NB4 (cell line): ENCODE data around the gene HJURP.

ENCODE experiments used
- DNase-seq: peaks from one replicate; pipeline ENCODE4 v3.0.0; 2010; ENCODE audit warnings: low read depth
- H3K4me3 ChIP-seq: one replicate; pipeline ENCODE4 v1.5.1; 2011; ENCODE audit warnings: mild to moderate bottlenecking, low read depth, low read length, moderate library complexity
- MYC ChIP-seq: IDR thresholded peaks from 2 replicates; pipeline ENCODE4 v1.6.1; 2011; ENCODE audit warnings: low read depth, low read length
- POLR2A ChIP-seq: IDR thresholded peaks from 2 replicates; pipeline ENCODE4 v1.6.1; 2011; ENCODE audit warnings: mild to moderate bottlenecking; ENCODE audit not compliant: insufficient read length; ENCODE audit errors: extremely low read depth
- TF ChIP-seq, protein P1 (sequence below): IDR thresholded peaks from one replicate; pipeline ENCODE4 v1.5.1; 2012; ENCODE audit warnings: low read depth, low read length
- TF ChIP-seq, protein P2 (sequence below): IDR thresholded peaks from 2 replicates; pipeline ENCODE4 v1.6.1; 2011; ENCODE audit warnings: low read depth, low read length

Gene HJURP

DNA sequence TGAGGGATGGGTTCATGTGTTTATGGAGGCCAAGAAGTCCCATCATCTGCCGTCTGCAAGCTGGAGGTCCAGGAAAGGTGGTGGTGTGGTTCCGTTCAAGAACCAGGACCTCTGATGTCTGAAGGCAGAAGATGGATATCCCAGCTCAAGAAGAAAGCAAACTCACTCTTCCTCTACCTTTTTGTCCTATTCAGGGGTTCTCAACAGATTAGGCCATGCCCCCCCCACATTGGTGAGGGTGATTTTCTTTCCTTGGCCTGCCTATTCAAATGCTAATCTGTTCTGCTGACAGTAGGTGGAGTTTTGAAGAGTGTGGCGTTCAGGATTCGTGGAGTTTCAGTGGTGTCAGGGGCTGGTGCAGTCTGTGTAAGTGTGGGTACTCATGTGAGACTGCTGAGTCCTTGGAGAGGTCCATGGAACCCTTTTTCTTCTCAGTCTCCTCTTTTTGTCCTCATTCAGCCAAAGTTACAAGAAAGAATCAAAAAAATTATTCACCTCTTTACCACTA is 8.0 kb upstream of the HJURP start:
- DNase-seq, result no peak
- TF ChIP-seq MYC, result no peak
- TF ChIP-seq, protein P1, sequence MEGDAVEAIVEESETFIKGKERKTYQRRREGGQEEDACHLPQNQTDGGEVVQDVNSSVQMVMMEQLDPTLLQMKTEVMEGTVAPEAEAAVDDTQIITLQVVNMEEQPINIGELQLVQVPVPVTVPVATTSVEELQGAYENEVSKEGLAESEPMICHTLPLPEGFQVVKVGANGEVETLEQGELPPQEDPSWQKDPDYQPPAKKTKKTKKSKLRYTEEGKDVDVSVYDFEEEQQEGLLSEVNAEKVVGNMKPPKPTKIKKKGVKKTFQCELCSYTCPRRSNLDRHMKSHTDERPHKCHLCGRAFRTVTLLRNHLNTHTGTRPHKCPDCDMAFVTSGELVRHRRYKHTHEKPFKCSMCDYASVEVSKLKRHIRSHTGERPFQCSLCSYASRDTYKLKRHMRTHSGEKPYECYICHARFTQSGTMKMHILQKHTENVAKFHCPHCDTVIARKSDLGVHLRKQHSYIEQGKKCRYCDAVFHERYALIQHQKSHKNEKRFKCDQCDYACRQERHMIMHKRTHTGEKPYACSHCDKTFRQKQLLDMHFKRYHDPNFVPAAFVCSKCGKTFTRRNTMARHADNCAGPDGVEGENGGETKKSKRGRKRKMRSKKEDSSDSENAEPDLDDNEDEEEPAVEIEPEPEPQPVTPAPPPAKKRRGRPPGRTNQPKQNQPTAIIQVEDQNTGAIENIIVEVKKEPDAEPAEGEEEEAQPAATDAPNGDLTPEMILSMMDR, result no peak
- TF ChIP-seq, protein P2, sequence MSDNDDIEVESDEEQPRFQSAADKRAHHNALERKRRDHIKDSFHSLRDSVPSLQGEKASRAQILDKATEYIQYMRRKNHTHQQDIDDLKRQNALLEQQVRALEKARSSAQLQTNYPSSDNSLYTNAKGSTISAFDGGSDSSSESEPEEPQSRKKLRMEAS, result no peak
- H3K4me3 ChIP-seq, result no peak overlapping the region

DNA sequence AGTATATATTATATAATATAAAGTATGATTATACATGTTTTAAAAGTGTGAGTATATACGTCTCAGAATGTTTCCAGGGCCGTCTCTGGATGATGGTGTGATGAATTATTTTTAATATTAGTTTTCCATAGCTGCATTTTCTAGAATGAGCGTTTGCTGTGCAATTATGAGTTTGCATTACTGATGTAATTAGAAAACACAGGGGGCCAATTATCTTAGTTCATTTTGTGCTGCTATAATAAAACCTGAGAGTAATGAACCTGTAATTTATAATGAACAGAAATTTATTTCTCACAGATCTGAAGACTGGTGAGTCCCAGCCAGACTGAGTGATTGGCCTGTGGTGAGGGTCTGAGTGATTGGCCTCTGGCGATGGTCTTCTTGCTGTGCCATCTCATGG is 4.0 kb upstream of the HJURP start:
- no peak for TF ChIP-seq MYC
- TF ChIP-seq, protein P2, result no peak
- TF ChIP-seq POLR2A, result no peak
- TF ChIP-seq, protein P1, result no peak
- DNase-seq, result no peak
- no peak overlapping the region for H3K4me3 ChIP-seq

DNA sequence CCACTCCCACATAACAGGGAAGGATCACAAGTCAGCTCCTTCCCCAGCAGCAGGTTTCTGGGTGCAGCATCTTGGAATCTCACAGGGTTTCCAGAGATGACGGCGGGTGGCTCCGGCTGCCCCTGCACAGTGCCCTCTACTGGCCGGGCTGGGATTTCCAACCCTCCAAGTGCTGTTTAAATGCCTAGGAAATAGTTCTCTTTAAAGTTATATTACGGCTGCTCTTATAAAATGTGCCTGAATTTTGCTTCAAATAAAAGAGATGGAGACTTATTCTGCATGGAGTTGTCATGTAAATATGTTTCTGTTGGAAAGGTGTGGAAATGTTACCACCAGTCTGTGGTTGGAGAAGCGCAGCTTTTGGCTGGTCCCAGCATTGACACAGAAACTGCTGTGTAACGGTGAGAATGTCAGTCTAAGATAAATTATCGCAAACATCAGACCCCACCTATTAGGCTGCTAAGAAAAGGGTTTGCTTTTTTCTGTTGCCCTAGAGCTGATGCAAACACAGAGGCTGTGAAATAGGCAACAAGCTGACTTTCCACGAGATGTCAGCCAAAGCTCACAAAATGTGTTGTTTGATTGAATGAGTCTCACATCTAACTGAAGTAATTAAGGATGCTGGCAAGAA is 3.3 kb upstream of the HJURP start:
- no peak overlapping the region for H3K4me3 ChIP-seq
- TF ChIP-seq, protein P2, result no peak
- TF ChIP-seq, protein P1, result peak; percentile 88
- peak; percentile 62 for DNase-seq

DNA sequence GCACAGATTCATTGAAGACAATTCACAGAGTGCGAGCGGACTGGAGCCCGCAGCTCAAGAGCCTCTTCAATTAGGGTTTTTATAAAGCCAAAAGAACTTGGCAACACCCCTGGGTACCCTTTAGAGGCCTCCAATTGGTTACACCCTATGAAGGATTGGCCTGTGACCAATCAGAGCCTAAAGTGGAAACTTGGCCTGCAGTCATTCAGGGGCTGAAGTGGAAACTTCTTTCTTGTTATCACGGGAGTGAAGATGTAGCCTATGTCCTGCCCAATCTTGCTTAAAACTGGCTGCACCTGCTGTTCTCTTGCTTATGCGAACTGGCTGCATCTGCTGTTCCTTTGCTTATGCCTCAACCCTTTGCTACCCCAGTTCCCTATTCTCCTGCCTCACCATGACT is 1.8 kb upstream of the HJURP start:
- H3K4me3 ChIP-seq, result no peak overlapping the region
- no peak for DNase-seq
- no peak for TF ChIP-seq MYC

DNA sequence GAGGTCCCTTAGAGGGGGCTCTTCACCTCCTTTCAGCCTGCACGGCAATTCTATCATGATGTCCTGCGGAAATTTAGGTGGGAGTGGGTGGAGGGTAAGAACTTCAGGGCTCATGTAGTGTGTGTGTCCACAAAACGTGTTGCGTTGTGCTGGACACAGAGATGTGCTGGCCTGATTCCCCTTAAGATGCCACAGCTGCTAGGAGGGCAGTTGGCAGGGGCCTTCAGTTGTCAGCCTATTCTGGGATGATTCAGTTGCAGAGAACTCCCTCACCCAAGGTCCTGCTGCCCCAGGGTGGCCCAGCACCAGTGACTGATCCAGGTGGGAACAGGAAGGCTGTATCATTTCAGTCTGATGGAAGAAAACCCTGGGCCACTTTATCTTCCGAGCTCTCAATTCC is 1.0 kb upstream of the HJURP start:
- DNase-seq, result no peak
- TF ChIP-seq, protein P2, result no peak
- TF ChIP-seq POLR2A (no peak), MYC (no peak)
- TF ChIP-seq, protein P1, result no peak
- H3K4me3 ChIP-seq, result no peak overlapping the region

DNA sequence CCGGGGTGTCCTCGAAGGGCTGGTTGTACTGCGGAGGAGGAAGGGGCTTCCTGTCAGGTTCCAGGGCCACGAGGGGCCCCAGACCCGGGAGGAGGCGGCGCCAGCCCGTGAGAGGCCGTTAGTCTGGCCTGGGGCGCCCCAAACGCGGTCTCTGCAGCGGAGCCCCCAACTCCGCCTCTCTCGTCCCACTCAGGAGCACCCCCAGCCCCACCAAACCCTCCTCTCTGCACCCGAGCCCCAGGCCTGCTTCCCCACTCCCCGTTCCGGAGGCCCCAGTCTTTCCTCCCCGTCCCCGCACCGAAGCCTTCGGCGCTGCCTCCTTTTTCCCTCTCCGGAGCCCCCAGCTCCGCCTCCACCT is 473 bp downstream of the HJURP start:
- no peak for TF ChIP-seq POLR2A
- TF ChIP-seq, protein P2, result no peak
- no peak for TF ChIP-seq MYC
- TF ChIP-seq, protein P1, result no peak
- DNase-seq, result peak; percentile 52
- peak overlapping the region; percentile 99 for H3K4me3 ChIP-seq
